Neutrophil (primary cell): Measurements from ENCODE around the gene HPN.

Experiments used
- H3K27ac ChIP-seq: fragments of 200-600 bp; sonication (generic); 2 replicates; pipeline ENCODE4 v1.5.1; 2016; ENCODE audit warnings: mild to moderate bottlenecking, moderate library complexity
- H3K27me3 ChIP-seq: fragments of 200-600 bp; sonication (generic); 2 replicates; pipeline ENCODE4 v1.6.0; 2016; ENCODE audit warnings: mild to moderate bottlenecking
- H3K36me3 ChIP-seq: fragments of 200-600 bp; sonication (generic); 2 replicates; pipeline ENCODE4 v1.5.1; 2017
- H3K4me1 ChIP-seq, 2 experiments: fragments of 200-600 bp in 1 of 2; sonication (generic) in 1 of 2; 1 replicate in 1 of 2; 2 replicates in 1 of 2; pipeline versions ENCODE4 v1.5.1 to v1.6.1; 2013 to 2016; ENCODE audit warnings: low read depth in 1 of 2, low read length in 1 of 2, mild to moderate bottlenecking in 1 of 2, moderate library complexity in 1 of 2; ENCODE audit not compliant: control insufficient read depth in 1 of 2, insufficient read depth in 1 of 2
- H3K4me3 ChIP-seq, 2 experiments: fragments of 200-600 bp in 1 of 2; sonication (generic) in 1 of 2; 1 replicate in 1 of 2; 2 replicates in 1 of 2; pipeline ENCODE4 v1.5.1; 2013 to 2016; ENCODE audit warnings: low read depth in 1 of 2, low read length in 1 of 2, mild to moderate bottlenecking in 1 of 2, moderate library complexity in 1 of 2
- H3K9me3 ChIP-seq: fragments of 200-600 bp; sonication (generic); 2 replicates; pipeline ENCODE4 v1.5.1; 2016
- TF ChIP-seq, protein P1 (sequence below): fragments of 200-600 bp; sonication (generic); IDR thresholded peaks from 2 replicates; pipeline ENCODE4 v1.5.1; 2016; ENCODE audit warnings: antibody characterized with exemption

HPN gene

DNA sequence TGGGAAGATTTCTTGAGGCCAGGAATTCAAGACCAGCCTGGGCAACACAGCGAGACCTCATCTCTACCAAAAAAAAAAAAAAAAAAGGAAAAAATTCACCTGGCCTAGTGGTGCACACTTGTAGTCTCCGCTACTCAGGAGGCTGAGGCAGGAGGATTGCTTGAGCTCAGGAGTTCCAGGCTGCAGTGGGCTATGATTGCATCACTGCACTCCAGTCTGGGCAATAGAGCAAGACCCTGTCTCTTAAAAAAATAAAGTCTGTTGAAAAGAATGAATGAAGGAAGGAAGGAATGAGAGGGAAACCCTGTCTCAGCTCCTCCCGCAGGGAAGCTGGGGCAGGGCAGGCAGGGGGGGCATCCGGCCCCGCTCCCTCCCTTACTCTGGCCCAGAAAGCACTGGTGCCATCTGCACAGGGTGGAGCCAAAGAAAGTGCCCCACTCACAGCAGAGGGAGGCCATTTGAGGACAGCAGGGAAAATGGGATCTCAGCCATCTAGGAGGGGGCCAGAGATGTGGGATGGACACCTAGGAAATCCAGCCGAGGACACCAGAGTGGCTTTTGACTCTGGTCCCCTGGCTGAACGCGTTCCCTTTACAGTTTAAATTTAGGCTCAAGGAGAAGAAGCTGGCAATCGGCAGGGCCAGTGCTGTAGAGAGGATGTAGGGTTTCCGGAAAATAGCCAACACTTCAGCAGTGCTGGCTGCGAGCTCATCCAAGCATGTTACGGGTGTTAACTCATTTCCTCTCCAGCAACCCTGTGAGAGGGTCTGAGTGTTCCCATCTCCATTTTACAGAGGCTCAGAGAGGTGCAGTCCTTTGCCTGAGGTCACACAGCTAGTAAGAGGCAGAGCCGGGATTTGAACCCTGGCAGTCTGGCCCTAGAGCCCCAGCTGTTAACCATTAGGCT, 3.6 kb upstream of the HPN start:
- Histone ChIP-seq H3K27ac (no peak overlapping the region), H3K9me3 (no peaks in the 10 kb centered on the region), H3K4me3 (no peak overlapping the region), H3K27me3 (peaks cover 75% of the 10 kb centered on the region), H3K36me3 (no peaks in the 10 kb centered on the region), H3K4me1 (peaks cover 15 to 18% of the 10 kb centered on the region in 2 experiments)
- TF ChIP-seq, protein P1, sequence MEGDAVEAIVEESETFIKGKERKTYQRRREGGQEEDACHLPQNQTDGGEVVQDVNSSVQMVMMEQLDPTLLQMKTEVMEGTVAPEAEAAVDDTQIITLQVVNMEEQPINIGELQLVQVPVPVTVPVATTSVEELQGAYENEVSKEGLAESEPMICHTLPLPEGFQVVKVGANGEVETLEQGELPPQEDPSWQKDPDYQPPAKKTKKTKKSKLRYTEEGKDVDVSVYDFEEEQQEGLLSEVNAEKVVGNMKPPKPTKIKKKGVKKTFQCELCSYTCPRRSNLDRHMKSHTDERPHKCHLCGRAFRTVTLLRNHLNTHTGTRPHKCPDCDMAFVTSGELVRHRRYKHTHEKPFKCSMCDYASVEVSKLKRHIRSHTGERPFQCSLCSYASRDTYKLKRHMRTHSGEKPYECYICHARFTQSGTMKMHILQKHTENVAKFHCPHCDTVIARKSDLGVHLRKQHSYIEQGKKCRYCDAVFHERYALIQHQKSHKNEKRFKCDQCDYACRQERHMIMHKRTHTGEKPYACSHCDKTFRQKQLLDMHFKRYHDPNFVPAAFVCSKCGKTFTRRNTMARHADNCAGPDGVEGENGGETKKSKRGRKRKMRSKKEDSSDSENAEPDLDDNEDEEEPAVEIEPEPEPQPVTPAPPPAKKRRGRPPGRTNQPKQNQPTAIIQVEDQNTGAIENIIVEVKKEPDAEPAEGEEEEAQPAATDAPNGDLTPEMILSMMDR = no peak

DNA sequence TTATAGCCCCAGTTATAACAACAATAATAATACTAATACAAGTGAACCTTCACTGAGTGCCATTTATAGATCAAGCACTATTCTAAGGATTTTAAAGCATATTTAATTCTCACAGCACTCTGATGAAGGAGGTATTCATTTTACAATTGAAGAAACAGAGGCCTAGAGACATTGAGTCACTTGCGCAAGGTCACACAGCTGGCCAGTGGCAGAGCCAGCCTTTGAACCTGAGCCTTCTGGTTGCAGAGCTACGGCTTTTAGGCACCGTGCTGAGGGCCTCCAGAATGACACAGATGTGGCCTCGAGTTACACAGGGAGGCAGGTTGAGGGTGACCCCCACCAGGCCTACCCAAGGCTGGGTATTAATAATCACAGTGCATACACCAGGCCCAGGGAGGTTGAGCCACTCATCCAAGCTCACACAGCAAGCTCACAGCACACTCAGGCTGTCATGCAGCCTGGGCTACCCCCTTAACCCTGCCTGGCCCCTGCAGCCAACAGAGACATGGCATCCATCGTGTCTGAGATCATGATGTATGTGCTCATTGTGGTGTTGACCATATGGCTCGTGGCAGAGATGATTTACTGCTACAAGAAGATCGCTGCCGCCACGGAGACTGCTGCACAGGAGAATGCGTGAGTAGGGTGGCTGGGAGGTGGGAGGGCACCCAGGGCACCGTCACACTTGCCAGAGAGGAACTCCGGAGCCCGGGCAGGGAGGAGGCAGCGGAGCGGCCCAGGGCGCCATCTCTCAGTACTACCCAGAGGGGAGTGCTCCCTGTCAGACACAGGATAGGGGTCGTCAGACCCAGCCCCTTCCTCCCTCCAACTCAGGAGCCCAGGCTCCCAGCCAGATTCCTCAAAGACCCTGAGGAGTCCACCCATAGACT, 2.7 kb upstream of the HPN start:
- Histone ChIP-seq H3K9me3 (no peaks in the 10 kb centered on the region), H3K27me3 (peaks cover 75% of the 10 kb centered on the region), H3K36me3 (no peaks in the 10 kb centered on the region), H3K4me1 (peaks cover 15 to 18% of the 10 kb centered on the region in 2 experiments), H3K4me3 (no peak overlapping the region), H3K27ac (no peak overlapping the region)
- TF ChIP-seq, protein P1 = no peak

DNA sequence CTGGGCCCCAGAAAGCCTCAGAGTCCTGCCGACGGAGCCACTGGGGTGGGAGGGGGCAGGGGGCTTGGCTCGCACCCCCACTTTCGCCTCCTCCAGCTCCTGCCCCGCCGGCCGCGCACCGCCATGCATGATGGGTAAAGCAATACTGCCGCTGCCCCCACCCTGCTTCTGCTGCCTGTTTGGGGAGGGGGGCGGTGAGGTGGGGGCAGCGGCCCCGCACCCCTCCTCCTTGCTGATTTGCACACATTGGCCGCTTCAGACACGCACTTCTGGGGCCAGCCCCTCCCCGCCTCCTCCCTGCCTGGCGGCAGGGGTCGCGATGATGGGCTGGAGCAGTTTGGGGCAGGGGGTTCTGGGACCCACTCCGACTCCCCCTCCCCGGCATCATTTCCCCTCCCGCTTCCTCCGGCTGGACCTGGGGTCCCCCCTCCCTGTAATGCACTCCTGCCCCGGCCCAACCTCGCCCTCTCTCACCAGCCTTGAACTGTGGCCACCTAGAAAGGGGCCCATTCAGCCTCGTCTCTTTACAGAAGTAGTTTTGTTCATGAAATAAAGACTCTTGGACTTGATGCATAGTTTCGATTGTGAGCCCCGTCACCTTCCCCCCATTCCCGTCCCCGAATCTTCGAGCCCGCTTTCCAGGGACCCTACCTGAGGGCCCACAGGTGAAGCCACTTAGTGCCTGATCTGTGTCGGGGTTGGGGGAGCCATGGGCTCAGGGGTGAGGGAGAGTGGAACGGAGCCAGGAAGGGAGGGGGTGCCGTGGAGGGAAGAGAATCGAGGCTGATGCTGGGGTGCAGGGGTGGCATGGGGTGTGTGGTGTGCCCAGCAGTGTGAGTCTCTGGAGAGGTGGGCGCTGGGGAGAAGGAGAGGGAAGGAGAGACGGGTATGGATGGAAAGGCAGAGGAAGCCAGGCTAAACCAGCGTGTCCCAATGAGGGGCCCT, 1.4 kb upstream of the HPN start:
- no peak overlapping the region for H3K27ac ChIP-seq
- H3K4me3 ChIP-seq = peak overlapping the region; percentile 38 to 44
- peaks cover 15 to 18% of the 10 kb centered on the region in 2 experiments for H3K4me1 ChIP-seq
- H3K9me3 ChIP-seq = no peaks in the 10 kb centered on the region
- TF ChIP-seq, protein P1 = no peak
- H3K36me3 ChIP-seq = no peaks in the 10 kb centered on the region
- H3K27me3 ChIP-seq = peaks cover 82% of the 10 kb centered on the region

DNA sequence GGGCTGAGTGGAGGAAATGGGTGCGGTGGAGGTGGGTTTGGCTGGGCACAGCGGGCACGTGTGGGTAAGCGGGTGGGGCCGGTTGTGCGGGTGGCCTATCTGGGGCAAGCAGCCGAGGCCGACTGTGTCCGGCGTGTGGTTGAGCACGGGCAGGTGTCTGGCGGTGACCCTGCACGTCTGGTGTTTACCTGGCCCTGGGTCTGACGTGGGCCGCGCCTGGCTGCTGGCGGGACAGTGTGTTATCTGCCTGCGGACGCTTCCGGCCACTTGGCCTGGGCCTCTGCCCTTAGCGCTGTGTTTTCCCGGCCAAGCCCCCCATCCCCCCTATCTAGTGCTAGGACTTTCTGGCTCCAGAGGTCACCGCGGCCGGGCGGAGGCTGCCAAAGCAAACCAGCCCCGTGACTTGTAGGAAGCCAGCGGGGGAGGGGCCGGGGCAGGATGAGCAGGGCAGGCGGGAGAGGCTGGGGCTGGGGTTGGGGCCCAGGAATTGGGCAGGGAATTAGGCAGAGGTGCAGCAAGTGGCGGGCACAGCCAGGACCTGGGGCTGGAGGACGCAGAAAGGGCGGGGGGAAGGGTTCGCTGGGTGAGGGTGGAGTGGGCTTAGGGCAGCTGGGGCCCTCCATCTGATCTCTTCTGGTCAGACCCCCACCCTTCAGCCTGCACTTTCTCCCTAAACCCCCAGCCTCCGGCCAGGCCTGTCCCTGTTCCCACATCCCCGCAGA, 534 bp upstream of the HPN start:
- Histone ChIP-seq H3K4me1 (peaks cover 15 to 18% of the 10 kb centered on the region in 2 experiments), H3K27ac (no peak overlapping the region), H3K36me3 (no peaks in the 10 kb centered on the region), H3K4me3 (peak overlapping the region; percentile 38 to 44), H3K27me3 (peaks cover 89% of the 10 kb centered on the region), H3K9me3 (no peaks in the 10 kb centered on the region)
- TF ChIP-seq, protein P1 = no peak
